RWPE1 (cell line): ENCODE results near the gene KRT1.

Experiments used
- CTCF ChIA-PET: fragments of 350-600 bp; sonication (Branson Sonifier 250); formaldehyde crosslinking; extraction: SDS; loops from one replicate; lab custom pipeline; 2021; lab: Yijun Ruan, JAX
- POLR2A ChIA-PET: fragments of 400-600 bp; formaldehyde crosslinking; extraction: SDS; loops from one replicate; lab custom pipeline; 2020; ENCODE audit warnings: antibody characterized with exemption; ENCODE audit not compliant: low non-redundant PET; lab: Yijun Ruan, JAX
- DNase-seq: peaks from one replicate; pipeline ENCODE4 v3.0.0; 2012; ENCODE audit warnings: low spot score
- H3K27ac ChIP-seq: fragments of 450-650 bp; 2 replicates; pipeline ENCODE4 v1.5.1; 2017
- TF ChIP-seq, protein P1 (sequence below): fragments of 450-650 bp; conservative IDR thresholded peaks from 2 replicates; pipeline ENCODE4 v1.5.1; 2017; ENCODE audit warnings: low read depth, mild to moderate bottlenecking

The KRT1 gene

DNA sequence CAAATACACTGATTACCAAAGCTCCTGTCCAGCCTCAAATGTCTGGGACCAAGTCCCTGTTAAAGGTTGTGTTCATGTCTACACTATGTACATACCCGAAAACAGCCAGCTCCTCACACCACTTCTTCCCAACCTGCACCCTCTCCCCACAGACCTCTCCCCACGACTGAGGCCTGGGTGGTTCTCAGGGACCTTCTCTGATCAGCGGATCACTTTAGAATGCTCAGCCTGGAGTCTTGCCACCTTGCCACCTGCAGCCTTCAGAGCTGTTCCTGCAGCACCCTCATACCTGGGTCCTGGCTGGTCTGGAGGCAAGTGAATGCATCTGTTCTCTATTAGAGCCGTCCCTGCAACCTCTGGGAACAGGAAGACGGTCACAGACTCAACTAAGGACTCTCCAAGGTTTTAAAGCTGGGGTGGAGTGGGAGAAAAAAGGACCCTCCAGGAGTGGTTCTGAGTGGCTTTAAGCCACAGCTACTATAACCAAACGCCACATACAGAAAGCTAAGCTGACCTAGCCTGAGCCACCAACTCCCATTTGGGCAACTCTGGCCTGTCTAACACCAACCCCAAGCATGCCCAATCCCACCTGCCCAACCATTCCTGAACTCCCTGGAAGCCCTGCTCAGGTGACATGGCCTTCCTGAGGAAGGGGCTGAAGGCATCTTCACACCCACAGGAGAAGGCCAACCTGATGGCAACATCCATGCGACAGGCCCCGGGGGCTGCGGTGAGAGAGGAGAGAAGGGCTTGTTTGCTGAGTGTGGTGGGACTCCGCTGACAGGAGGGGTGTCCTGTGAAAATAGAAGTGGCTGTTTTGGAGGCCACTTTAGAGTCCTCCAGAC is 36.8 kb downstream of the KRT1 start:
- TF ChIP-seq, protein P1, sequence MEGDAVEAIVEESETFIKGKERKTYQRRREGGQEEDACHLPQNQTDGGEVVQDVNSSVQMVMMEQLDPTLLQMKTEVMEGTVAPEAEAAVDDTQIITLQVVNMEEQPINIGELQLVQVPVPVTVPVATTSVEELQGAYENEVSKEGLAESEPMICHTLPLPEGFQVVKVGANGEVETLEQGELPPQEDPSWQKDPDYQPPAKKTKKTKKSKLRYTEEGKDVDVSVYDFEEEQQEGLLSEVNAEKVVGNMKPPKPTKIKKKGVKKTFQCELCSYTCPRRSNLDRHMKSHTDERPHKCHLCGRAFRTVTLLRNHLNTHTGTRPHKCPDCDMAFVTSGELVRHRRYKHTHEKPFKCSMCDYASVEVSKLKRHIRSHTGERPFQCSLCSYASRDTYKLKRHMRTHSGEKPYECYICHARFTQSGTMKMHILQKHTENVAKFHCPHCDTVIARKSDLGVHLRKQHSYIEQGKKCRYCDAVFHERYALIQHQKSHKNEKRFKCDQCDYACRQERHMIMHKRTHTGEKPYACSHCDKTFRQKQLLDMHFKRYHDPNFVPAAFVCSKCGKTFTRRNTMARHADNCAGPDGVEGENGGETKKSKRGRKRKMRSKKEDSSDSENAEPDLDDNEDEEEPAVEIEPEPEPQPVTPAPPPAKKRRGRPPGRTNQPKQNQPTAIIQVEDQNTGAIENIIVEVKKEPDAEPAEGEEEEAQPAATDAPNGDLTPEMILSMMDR: no peak
- CTCF ChIA-PET: no interaction called here
- H3K27ac ChIP-seq: no peak overlapping the region
- DNase-seq: no peak
- POLR2A ChIA-PET: no interaction called here

DNA sequence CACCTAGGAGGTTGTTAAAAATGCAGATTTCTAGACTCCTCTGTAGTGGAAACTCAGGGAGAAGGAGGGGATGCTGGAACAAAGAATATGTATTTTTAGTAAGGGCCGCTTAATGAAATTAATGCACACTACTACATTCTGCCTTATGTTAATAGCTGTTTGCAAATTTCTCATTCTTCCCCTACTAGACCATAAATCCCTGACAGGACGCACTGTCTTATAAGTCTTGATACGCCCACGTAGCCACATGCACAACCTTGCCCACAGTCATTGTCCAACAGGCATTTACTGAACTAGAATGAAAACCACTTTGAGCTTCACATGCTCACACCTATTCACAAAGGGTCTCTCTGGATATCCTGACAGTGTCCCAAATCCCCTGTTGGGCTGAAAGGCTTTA is 38.7 kb downstream of the KRT1 start:
- ChIA-PET POLR2A (no interaction called here), CTCF (no interaction called here)
- TF ChIP-seq, protein P1: no peak
- DNase-seq: no peak
- no peak overlapping the region for H3K27ac ChIP-seq

DNA sequence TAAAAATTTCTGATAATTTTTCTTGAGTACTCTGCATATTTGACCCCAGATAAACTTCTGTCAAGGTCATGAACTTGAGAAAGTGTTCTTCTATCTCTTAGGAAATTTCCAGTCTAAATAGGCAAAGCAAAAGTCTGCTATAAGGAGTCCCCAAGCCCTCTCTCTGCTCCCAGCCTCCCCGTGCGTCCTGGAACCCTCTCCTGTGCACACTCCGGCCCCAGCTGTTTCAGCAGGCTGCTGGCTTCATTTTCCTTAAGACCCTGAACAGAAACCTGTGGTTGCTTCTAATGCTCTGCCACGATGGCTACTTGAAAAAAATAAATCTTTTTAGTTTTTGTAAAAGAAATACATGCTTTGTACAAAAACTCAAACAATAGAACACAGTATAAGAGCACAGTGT is 42.9 kb downstream of the KRT1 start:
- ChIA-PET POLR2A (no interaction called here), CTCF (no interaction called here)
- DNase-seq: no peak
- no peak overlapping the region for H3K27ac ChIP-seq
- TF ChIP-seq, protein P1: no peak

DNA sequence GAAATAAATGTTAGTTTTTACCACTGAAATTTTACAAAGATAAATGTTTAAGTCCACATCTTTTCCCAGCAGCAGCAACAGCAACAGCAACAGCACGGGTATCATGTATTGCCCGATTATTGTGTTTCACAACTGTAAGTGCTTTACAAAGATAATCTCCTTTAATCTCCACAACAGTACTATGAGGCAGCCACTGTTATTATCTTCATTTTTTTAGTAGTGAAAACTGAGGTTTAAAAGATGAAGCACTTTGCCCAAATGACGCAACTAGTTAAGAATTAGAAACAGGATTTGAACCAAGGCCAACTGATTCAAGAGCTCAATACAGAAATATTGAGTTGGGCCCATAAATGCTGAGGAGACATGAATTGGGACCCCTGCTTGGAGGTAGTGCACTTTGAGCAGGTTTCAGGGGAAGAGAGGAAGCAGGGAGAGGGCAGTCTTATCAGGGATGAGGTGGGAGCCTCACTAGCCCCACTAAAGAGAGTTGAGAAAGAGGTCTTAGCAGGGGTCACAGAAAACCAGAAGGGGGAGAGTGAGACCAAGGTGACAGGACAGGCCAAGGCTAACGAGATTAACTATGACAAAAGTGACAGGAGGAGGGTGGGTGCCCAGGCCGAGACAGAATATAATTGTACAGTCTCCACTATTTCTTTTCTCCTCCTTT is 43.5 kb downstream of the KRT1 start:
- ChIA-PET CTCF (no interaction called here), POLR2A (no interaction called here)
- DNase-seq: no peak
- H3K27ac ChIP-seq: no peak overlapping the region
- TF ChIP-seq, protein P1: no peak

DNA sequence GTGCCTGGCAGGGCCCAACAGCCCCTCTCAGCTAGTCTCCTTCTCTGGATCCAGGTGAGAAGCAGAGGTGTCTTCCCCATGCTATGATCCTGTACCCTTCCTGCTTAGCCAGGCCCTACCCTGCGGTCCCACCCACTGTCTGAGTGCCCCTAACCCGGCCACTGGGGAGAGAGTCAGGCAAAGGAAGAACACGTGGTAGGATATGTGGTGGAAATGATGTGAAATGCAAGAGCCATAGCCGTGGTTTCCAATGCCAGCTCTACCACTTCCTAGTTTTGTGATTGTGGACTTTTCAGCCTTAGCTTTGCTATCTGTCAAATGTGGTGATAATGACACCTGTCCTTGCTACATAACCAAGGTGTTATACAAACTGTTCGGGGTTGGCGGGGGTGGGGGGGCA is 44.0 kb downstream of the KRT1 start:
- ChIA-PET POLR2A (no interaction called here), CTCF (no interaction called here)
- H3K27ac ChIP-seq: no peak overlapping the region
- no peak for DNase-seq
- TF ChIP-seq, protein P1: no peak

DNA sequence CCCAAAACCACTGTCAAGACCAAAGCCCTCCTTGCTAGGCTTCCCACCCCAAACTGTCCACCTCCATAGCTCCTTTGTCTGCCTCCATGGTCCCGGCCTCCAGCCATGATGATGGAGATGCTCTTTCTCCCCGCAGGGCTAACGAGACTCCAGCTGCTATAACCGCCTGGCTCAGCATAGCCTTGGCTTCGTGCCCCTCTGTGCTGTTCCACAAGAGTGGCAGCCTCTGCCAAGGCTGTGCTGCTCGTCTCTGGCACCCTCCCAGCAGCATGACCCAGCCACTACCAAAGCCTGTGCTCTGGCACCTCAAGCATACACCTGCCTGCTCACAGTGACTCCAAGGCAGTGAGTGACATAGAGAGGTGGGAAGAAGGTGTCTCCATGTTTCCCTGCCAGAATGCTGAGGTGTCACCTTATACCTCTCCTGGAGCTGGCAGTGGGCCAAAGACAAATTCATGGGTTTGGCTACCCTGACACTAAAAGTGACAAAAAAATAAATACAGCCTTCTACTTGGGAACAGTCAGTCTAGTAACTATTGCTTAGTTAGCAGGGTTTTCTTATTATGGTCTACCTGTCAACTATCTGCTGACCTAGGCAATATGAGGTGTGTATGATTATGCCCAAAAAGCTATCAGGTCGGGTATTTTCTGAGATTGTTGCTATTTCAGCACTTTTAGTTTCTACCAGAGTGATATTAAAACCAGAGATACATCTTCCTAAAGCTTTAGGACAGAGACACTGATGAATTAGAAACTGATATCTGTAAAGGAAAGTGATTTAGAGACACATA is 45.7 kb downstream of the KRT1 start:
- POLR2A ChIA-PET: no interaction called here
- CTCF ChIA-PET: no interaction called here
- TF ChIP-seq, protein P1: no peak
- H3K27ac ChIP-seq: no peak overlapping the region
- DNase-seq: no peak
